ENCODE data around the gene GULP1. TPM values are rescaled to one million over a fixed set of nuclear protein-coding genes. Genes with fewer than 3 reads are reported as not detected.

GULP1 gene
- total RNA-seq, 1 donor from 2014 or later = not detected

DNA sequence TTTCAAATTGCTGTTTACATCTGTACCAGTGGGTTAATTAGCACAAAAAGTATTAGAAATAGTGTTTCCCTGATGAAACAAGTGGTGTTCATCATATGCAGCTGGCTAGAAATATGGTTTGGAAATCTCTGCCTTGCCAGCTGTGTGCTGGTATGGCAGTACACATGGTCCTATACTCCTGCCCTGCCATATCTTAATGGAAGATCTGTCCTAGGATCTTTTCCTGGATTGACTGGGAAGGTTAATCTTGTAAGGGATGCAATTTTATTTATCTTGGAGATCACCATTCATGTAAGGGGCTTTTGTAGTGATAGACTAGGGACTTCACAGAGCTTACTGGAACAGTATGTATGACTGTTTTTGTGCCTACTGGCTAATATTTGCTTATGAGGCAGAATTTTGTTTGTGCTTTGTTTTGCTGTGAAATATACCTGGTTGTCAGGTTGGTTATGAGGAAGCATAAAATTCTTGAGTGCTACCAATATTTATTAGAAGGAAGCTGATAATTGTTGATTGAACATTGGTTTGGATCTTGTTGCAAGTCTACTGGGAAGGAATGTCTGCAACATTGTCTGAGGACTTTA lies 73.5 kb downstream of the GULP1 start:
- no peak for DNase-seq
- ATAC-seq (ENCODE audit: low read depth) = no peak
- Mint-ChIP-seq H3K27me3 (no peaks in the 10 kb centered on the region), H3K36me3 (ENCODE audit: low read depth) (no peaks in the 10 kb centered on the region), H3K27ac (no peak overlapping the region), H3K4me1 (no peaks in the 10 kb centered on the region), H3K9me3 (no peaks in the 10 kb centered on the region), H3K4me3 (no peak overlapping the region)
- intact Hi-C loops (cut with micrococcal nuclease) = no loop called here
- ChIA-PET POLR2A (no interaction called here), CTCF (no interaction called here)
- TF ChIP-seq, protein P1, sequence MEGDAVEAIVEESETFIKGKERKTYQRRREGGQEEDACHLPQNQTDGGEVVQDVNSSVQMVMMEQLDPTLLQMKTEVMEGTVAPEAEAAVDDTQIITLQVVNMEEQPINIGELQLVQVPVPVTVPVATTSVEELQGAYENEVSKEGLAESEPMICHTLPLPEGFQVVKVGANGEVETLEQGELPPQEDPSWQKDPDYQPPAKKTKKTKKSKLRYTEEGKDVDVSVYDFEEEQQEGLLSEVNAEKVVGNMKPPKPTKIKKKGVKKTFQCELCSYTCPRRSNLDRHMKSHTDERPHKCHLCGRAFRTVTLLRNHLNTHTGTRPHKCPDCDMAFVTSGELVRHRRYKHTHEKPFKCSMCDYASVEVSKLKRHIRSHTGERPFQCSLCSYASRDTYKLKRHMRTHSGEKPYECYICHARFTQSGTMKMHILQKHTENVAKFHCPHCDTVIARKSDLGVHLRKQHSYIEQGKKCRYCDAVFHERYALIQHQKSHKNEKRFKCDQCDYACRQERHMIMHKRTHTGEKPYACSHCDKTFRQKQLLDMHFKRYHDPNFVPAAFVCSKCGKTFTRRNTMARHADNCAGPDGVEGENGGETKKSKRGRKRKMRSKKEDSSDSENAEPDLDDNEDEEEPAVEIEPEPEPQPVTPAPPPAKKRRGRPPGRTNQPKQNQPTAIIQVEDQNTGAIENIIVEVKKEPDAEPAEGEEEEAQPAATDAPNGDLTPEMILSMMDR (IDR thresholded peaks at IDR 0.05) = no peak

DNA sequence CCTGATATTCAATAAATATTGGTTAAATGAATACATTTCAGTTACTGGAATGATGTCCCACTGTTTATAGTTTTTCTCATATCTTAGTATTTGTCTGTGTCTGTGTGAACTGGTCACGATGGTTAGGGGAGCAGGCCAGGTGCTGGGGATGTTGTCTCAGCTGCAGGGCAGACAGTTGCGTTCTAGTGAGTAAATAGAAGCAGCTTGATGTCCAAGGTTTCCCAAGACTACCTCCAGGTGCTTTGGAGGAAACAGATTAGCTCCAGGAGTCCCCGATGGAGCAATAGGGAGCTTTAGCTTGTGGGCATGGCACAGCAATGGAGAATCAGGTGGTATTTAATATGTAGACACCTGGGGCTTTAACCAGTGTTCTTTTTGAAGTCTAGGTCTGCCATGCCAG lies 75.5 kb downstream of the GULP1 start:
- Mint-ChIP-seq H3K27ac (no peak overlapping the region), H3K4me1 (no peaks in the 10 kb centered on the region), H3K27me3 (no peaks in the 10 kb centered on the region), H3K36me3 (ENCODE audit: low read depth) (no peaks in the 10 kb centered on the region), H3K4me3 (no peak overlapping the region), H3K9me3 (no peaks in the 10 kb centered on the region)
- CTCF ChIA-PET = no interaction called here
- TF ChIP-seq, protein P1 (IDR thresholded peaks at IDR 0.05) = no peak
- POLR2A ChIA-PET = no interaction called here
- intact Hi-C loops (cut with micrococcal nuclease) = no loop called here
- ATAC-seq (ENCODE audit: low read depth) (no peak), DNase-seq (no peak)

DNA sequence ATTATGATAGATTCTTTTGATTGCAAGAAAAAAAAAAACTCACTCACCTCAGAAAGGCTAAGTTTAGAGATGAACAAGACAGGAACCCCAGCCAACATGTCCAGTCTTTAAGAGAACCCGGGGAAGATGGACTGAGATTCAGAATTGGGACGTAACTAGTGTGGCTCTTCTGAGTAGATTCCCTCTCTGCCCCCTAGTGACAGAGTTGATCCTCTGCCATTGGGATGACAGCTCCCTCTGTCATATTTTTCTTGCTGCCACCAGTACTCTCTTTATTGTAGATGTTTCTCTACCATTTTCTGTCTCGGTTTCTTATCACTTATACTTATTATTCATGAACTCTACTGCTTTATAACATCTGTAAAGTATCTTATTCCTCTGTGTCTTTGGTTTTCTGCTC lies 77.7 kb downstream of the GULP1 start:
- intact Hi-C loops (cut with micrococcal nuclease) = no loop called here
- Mint-ChIP-seq H3K27me3 (no peaks in the 10 kb centered on the region), H3K36me3 (ENCODE audit: low read depth) (no peaks in the 10 kb centered on the region), H3K27ac (no peak overlapping the region), H3K4me3 (no peak overlapping the region), H3K9me3 (no peaks in the 10 kb centered on the region), H3K4me1 (no peaks in the 10 kb centered on the region)
- CTCF ChIA-PET = interaction anchor here (0.8 kb wide), 1 partner anchor 9 kb away, joined by 3 read pairs; no protein-coding TSS in a partner anchor
- ATAC-seq (ENCODE audit: low read depth) = no peak
- POLR2A ChIA-PET = no interaction called here
- no peak for DNase-seq
- TF ChIP-seq, protein P1 (IDR thresholded peaks at IDR 0.05) = no peak

DNA sequence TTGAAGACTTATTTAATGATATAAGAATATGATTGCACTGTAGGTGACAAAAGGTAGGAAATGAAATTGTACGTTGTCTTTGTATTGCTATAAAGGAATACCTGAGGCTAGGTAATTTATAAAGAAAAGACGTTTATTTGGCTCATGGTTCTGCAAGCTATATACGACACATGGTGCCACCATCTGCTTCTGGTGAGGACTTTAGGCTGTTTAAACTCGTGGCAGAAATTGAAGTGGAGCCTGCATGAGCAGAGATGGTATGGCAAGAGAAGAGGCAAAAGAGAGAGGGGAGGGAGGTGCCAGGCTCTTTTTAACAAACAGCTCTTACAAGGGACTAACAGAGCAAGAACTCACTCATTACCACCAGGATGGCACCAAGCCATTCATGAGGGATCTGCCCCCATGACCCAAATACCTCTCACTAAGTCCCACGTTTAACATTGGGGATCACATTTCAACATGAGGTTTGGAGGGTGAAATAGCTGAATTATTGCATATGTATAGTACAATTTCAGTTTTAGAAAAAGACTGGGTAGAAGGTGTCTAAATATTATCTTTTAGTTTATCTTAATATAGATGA lies 86.8 kb downstream of the GULP1 start:
- no peak overlapping the region for H3K27ac Mint-ChIP-seq
- no peaks in the 10 kb centered on the region for H3K36me3 Mint-ChIP-seq (ENCODE audit: low read depth)
- POLR2A ChIA-PET = no interaction called here
- CTCF ChIA-PET = no interaction called here
- TF ChIP-seq, protein P1 (IDR thresholded peaks at IDR 0.05) = no peak
- no peaks in the 10 kb centered on the region for H3K27me3 Mint-ChIP-seq
- intact Hi-C loops (cut with micrococcal nuclease) = no loop called here
- H3K4me1 Mint-ChIP-seq = no peaks in the 10 kb centered on the region
- H3K9me3 Mint-ChIP-seq = peaks cover 2% of the 10 kb centered on the region
- no peak for DNase-seq
- no peak for ATAC-seq (ENCODE audit: low read depth)
- H3K4me3 Mint-ChIP-seq = no peak overlapping the region

DNA sequence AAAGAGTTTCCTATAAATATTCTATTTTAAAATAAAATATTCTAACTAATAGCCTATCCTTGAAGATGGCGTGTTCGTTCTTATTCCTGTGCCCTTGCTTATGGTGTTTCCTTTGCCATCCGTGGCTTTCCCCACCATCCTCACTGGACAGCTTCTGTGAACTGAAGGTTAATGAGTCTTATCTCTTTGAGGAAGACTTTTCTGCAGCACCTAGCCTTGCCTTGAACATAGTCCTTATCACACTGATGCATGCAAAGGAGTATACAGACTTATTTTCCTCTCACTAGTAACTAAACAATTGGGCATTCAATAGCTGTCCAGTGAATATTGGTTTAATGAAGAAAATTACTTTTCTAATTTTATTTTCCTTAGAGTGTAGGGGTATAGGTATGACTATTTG lies 88.1 kb downstream of the GULP1 start:
- Mint-ChIP-seq H3K4me3 (no peak overlapping the region), H3K27me3 (no peaks in the 10 kb centered on the region), H3K36me3 (ENCODE audit: low read depth) (no peaks in the 10 kb centered on the region), H3K27ac (no peak overlapping the region), H3K9me3 (peaks cover 3% of the 10 kb centered on the region), H3K4me1 (no peaks in the 10 kb centered on the region)
- ChIA-PET POLR2A (no interaction called here), CTCF (no interaction called here)
- ATAC-seq (ENCODE audit: low read depth) (no peak), DNase-seq (no peak)
- TF ChIP-seq, protein P1 (IDR thresholded peaks at IDR 0.05) = no peak
- intact Hi-C loops (cut with micrococcal nuclease) = no loop called here
